DND-41 (cell line): ENCODE measurements around the gene CALN1.

ENCODE experiments used
- EZH2 ChIP-seq: IDR thresholded peaks from 3 replicates; pipeline ENCODE4 v1.6.1; 2012; ENCODE audit warnings: borderline replicate concordance, low read depth, mild to moderate bottlenecking, moderate library complexity, low read length, inconsistent platforms; ENCODE audit not compliant: severe bottlenecking
- TF ChIP-seq, protein P1 (sequence below): IDR thresholded peaks from 2 replicates; pipeline ENCODE4 v1.5.1; 2012; ENCODE audit warnings: borderline replicate concordance, low read length, moderate library complexity, mild to moderate bottlenecking; ENCODE audit not compliant: poor library complexity, severe bottlenecking; ENCODE audit errors: extremely low read depth

DNA sequence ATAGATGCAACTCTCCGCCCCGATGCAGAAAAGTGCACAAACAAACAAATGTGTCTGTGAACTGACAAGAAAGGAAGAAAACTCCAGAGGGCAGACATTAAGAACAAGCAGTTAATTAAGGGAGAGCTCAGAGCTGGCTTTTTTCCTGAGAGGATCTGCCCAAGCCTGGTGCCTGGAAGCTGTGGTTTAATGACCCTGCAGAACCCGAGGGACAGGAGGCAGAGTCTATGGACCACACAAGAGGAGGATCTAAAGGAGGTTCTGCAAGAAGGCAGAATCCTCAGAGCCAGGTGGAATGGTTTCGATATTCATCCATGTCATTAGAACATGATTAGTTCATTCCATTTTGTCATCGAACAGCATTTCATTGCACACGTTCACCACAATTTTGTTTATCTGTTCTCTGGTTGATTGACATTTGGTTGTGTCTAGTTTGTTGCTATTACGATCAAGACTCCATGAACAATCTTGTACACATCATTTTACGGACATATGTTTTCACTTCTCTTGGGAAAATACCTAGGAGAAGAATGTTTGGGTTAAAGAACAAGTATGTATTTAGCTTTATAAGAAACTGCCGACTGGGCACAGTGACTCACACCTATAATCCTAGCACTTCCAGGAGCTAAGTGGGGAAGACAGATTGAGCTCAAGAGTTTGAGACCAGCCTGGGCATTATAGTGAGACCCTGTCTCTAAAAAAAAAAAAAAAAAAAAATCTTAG is 560.2 kb downstream of the CALN1 start:
- no peak for TF ChIP-seq EZH2
- TF ChIP-seq, protein P1, sequence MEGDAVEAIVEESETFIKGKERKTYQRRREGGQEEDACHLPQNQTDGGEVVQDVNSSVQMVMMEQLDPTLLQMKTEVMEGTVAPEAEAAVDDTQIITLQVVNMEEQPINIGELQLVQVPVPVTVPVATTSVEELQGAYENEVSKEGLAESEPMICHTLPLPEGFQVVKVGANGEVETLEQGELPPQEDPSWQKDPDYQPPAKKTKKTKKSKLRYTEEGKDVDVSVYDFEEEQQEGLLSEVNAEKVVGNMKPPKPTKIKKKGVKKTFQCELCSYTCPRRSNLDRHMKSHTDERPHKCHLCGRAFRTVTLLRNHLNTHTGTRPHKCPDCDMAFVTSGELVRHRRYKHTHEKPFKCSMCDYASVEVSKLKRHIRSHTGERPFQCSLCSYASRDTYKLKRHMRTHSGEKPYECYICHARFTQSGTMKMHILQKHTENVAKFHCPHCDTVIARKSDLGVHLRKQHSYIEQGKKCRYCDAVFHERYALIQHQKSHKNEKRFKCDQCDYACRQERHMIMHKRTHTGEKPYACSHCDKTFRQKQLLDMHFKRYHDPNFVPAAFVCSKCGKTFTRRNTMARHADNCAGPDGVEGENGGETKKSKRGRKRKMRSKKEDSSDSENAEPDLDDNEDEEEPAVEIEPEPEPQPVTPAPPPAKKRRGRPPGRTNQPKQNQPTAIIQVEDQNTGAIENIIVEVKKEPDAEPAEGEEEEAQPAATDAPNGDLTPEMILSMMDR, result no peak
